ENCODE results near the gene TXNIP.

Gene TXNIP

DNA sequence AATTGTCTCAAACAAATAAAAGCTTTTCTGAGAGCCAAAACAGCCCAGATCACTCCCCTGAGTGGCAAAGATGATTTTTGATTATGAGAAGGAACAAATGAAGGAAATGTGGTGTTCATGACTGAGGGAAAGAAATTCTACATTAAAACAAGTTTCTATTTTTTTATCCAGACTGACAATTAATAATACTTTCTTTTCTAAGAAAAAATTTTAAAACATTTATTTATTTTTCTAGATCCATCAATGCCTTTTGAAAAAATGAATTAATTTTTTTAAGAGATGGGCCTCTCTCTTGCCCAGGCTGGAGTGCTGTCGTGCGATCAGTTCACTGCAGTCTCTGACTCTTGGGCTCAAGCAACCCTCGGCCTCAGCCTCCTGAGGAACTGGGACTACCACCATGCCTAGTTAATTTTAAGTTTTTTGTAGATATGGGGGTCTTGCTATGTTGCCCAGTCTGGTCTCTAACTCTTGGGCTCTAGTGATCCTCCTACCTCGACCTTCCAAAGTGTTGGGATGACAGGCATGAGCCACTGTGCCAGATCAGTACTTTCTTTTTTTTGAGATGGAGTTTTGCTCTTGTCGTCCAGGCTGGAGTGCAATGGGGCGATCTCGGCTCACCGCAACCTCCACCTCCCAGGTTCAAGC, 11.2 kb upstream of the TXNIP start:
- H3K36me3 ChIP-seq (ENCODE audit: insufficient read depth, low read length) = no peaks in the 10 kb centered on the region
- H3K79me2 ChIP-seq (ENCODE audit: control insufficient read depth, insufficient read depth, low read length, unreplicated experiment) = no peaks in the 10 kb centered on the region
- no peak overlapping the region for H3K4me3 ChIP-seq (ENCODE audit: low read depth, low read length)
- H3K4me1 ChIP-seq (ENCODE audit: control insufficient read depth, insufficient read depth, low read length, unreplicated experiment) = peaks cover 3% of the 10 kb centered on the region
- no peaks in the 10 kb centered on the region for H3K27me3 ChIP-seq (ENCODE audit: insufficient read depth, low read length)
- H2AFZ ChIP-seq (ENCODE audit: low read length, unreplicated experiment) = no peak overlapping the region
- no peak overlapping the region; the same call in 1 of the 2 replicates for H3K27ac ChIP-seq (ENCODE audit: low read depth, low read length)

DNA sequence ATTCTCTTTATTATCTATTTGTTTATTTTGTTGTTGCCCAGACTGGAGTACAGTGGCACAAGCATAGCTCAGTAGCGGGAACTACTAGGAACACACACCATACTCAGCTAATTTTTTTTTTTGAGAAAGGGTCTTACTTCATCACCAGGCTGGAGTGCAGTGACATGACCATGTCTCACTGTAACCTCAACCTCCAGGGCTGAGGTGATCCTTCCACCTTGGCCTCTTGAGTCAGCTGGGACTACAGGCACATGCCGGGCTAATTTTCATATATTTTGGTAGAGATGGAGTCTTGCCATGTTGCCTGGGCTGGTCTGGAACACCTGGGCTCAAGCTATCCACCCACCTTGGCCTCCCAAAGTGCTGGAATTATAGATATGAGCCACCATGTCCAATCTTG, 5.3 kb upstream of the TXNIP start:
- no peaks in the 10 kb centered on the region for H3K36me3 ChIP-seq (ENCODE audit: insufficient read depth, low read length)
- H3K4me1 ChIP-seq (ENCODE audit: control insufficient read depth, insufficient read depth, low read length, unreplicated experiment) = peaks cover 24% of the 10 kb centered on the region
- no peak overlapping the region for H2AFZ ChIP-seq (ENCODE audit: low read length, unreplicated experiment)
- H3K4me3 ChIP-seq (ENCODE audit: low read depth, low read length) = no peak overlapping the region
- H3K79me2 ChIP-seq (ENCODE audit: control insufficient read depth, insufficient read depth, low read length, unreplicated experiment) = peaks cover 2% of the 10 kb centered on the region
- 0 out of 2 replicates have a peak overlapping the region, but pooled peaks have one; percentile 19 for H3K27ac ChIP-seq (ENCODE audit: low read depth, low read length)
- no peaks in the 10 kb centered on the region for H3K27me3 ChIP-seq (ENCODE audit: insufficient read depth, low read length)

DNA sequence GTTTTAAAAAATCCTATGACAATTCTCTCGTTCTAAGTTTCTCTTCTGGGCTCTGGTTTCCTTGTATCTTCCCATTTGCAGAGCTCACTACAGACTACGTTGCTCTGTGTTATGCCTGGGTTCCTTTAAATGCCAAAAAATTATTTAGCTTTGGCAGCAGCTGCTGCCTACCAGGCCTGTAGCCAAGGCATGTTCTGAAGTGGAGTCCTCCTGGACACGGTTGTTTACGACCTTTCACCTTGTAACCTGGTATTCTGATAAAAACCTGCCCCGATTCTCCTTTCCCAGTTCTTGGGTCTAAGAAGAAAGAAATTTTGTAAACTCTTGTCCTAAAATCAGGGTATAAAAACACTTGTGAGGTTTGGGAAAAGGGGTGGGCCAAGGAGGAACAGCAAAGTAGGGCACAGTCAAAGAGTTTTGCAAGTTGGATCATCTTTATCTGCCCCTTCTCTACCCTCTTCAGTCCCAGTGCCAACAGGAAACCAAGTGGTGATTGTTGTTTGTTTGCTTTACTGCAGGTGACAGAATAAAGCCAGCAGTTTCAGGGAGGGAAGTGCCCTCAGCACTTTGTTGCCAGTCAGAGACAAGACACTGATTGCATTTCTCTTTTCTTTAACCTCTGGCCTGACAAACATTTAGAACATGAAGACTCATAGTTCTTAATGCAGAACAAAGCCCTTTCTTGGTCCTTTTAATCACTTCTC, 3.1 kb upstream of the TXNIP start:
- no peaks in the 10 kb centered on the region for H3K27me3 ChIP-seq (ENCODE audit: insufficient read depth, low read length)
- peaks cover 24% of the 10 kb centered on the region for H3K4me1 ChIP-seq (ENCODE audit: control insufficient read depth, insufficient read depth, low read length, unreplicated experiment)
- H2AFZ ChIP-seq (ENCODE audit: low read length, unreplicated experiment) = peak overlapping the region; percentile 79
- peak overlapping the region; percentile 27; the same call in 1 of the 2 replicates for H3K27ac ChIP-seq (ENCODE audit: low read depth, low read length)
- H3K79me2 ChIP-seq (ENCODE audit: control insufficient read depth, insufficient read depth, low read length, unreplicated experiment) = peaks cover 22% of the 10 kb centered on the region
- peak overlapping the region; percentile 11; the same call in 1 of the 2 replicates for H3K4me3 ChIP-seq (ENCODE audit: low read depth, low read length)
- H3K36me3 ChIP-seq (ENCODE audit: insufficient read depth, low read length) = peaks cover 14% of the 10 kb centered on the region

DNA sequence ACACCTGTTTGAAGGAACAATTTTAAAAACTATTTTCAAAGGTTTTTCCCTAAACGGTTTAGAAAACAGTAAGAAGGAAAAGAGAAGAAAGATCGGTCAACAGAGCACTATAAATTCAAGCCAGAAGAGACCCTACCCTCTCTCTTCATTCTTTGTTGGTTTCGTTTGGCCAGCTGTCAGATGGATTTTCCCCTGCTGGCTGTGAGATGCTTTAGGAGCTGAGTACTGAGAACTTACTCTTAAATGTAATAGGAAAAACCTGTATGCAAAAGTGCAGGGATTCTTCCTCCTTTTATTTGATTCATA, 1.3 kb upstream of the TXNIP start:
- H3K36me3 ChIP-seq (ENCODE audit: insufficient read depth, low read length) = peaks cover 32% of the 10 kb centered on the region
- H3K27ac ChIP-seq (ENCODE audit: low read depth, low read length) = peak overlapping the region; percentile 76
- H3K4me3 ChIP-seq (ENCODE audit: low read depth, low read length) = peak overlapping the region; percentile 85
- H2AFZ ChIP-seq (ENCODE audit: low read length, unreplicated experiment) = peak overlapping the region; percentile 36
- no peaks in the 10 kb centered on the region for H3K27me3 ChIP-seq (ENCODE audit: insufficient read depth, low read length)
- H3K79me2 ChIP-seq (ENCODE audit: control insufficient read depth, insufficient read depth, low read length, unreplicated experiment) = peaks cover 37% of the 10 kb centered on the region
- H3K4me1 ChIP-seq (ENCODE audit: control insufficient read depth, insufficient read depth, low read length, unreplicated experiment) = peaks cover 37% of the 10 kb centered on the region

DNA sequence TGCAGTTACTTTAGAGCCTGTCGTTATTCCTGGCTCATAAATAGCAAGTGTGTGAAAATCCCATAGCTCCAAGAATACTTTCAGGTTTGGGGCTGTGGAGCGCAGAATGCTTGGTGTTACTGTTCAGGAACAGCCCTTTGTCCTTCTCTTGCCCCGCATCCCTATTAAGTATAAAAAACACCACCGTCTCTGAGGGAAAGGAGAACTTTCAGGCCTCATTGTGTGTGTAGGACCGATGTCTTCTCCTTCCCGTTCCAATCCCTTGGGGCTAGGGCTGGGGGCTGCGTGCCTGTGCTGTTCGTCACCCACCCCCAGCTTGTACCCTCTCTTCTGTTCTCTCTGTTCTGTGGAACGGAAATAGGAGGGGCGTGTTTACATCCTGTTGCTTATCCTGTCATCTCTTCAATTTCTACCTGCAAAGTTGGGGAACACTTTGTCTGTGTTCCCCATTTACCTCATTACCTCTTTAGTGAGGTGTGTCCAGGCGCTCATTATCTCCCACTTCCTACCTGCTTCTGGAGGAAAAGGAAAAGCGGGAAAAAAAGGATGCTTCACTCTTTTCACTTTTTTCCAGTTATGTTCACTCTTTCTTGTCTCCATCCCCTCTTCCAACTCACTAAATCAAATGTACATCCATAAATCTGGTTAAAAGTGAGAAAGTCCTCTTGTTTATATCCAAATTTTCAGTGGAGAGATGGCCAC, 788 bp upstream of the TXNIP start:
- H2AFZ ChIP-seq (ENCODE audit: low read length, unreplicated experiment) = peak overlapping the region; percentile 36
- H3K79me2 ChIP-seq (ENCODE audit: control insufficient read depth, insufficient read depth, low read length, unreplicated experiment) = peaks cover 37% of the 10 kb centered on the region
- H3K36me3 ChIP-seq (ENCODE audit: insufficient read depth, low read length) = peaks cover 34% of the 10 kb centered on the region
- H3K4me3 ChIP-seq (ENCODE audit: low read depth, low read length) = peak overlapping the region; percentile 85
- no peaks in the 10 kb centered on the region for H3K27me3 ChIP-seq (ENCODE audit: insufficient read depth, low read length)
- peaks cover 40% of the 10 kb centered on the region for H3K4me1 ChIP-seq (ENCODE audit: control insufficient read depth, insufficient read depth, low read length, unreplicated experiment)
- peak overlapping the region; percentile 76 for H3K27ac ChIP-seq (ENCODE audit: low read depth, low read length)

DNA sequence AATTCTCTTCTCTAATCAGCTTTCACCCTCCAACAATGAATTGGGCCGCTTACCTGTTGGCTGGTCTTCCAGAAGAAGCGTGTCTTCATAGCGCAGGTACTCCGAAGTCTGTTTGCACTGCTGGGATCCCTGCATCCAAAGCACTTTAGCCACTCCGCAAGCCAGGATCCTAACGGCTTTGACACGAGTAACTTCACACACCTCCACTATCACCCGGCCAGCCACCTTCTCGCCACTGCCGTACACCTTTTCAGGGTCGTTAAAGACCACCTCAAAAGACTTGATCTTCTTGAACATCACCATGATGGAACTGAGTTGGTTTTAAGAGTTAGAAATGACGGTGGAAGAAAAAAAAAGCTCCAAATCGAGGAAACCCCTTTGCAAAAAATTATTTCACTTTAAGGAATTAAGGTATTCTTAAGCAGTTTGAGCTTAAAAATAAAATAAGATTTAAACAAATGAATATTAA, 381 bp downstream of the TXNIP start:
- H3K4me1 ChIP-seq (ENCODE audit: control insufficient read depth, insufficient read depth, low read length, unreplicated experiment) = peaks cover 37% of the 10 kb centered on the region
- H2AFZ ChIP-seq (ENCODE audit: low read length, unreplicated experiment) = no peak overlapping the region
- peaks cover 37% of the 10 kb centered on the region for H3K79me2 ChIP-seq (ENCODE audit: control insufficient read depth, insufficient read depth, low read length, unreplicated experiment)
- no peaks in the 10 kb centered on the region for H3K27me3 ChIP-seq (ENCODE audit: insufficient read depth, low read length)
- H3K27ac ChIP-seq (ENCODE audit: low read depth, low read length) = peak overlapping the region; percentile 48
- peaks cover 34% of the 10 kb centered on the region for H3K36me3 ChIP-seq (ENCODE audit: insufficient read depth, low read length)
- peak overlapping the region; percentile 85 for H3K4me3 ChIP-seq (ENCODE audit: low read depth, low read length)

DNA sequence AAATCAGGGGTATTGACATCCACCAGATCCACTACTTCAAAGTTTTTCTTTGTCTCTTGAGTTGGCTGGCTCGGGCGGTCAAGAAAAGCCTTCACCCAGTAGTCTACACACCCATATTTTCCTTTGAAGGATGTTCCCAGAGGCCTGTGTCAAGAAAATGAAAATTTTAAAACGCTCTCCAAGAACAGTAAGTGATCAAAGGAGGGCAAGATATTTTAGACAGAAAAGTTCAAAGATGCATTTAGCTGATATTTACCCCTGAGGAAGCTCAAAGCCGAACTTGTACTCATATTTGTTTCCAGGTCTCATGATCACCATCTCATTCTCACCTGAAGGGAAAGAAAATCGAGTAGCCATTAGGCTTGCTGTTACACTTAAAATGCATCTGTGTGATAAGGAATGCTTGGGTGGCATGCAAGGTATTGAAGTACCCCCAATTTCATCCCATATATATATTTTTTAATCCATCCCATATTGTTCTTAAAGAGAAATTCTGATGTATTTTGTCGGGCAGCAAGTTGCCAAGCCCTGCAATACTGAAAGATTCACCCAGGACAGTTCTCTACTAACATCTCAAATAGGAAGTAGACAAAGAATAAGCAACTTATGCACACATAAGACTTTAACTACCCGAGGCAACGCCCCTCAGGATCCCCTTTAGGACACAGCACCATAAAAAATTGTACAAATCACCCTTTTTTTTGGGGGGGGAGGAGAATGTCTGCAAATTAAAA, 1.1 kb downstream of the TXNIP start:
- peaks cover 37% of the 10 kb centered on the region for H3K79me2 ChIP-seq (ENCODE audit: control insufficient read depth, insufficient read depth, low read length, unreplicated experiment)
- H3K36me3 ChIP-seq (ENCODE audit: insufficient read depth, low read length) = peaks cover 34% of the 10 kb centered on the region
- H3K27me3 ChIP-seq (ENCODE audit: insufficient read depth, low read length) = no peaks in the 10 kb centered on the region
- H3K4me1 ChIP-seq (ENCODE audit: control insufficient read depth, insufficient read depth, low read length, unreplicated experiment) = peaks cover 37% of the 10 kb centered on the region
- H3K4me3 ChIP-seq (ENCODE audit: low read depth, low read length) = peak overlapping the region; percentile 85
- peak overlapping the region; percentile 48; the same call in 1 of the 2 replicates for H3K27ac ChIP-seq (ENCODE audit: low read depth, low read length)
- H2AFZ ChIP-seq (ENCODE audit: low read length, unreplicated experiment) = no peak overlapping the region

DNA sequence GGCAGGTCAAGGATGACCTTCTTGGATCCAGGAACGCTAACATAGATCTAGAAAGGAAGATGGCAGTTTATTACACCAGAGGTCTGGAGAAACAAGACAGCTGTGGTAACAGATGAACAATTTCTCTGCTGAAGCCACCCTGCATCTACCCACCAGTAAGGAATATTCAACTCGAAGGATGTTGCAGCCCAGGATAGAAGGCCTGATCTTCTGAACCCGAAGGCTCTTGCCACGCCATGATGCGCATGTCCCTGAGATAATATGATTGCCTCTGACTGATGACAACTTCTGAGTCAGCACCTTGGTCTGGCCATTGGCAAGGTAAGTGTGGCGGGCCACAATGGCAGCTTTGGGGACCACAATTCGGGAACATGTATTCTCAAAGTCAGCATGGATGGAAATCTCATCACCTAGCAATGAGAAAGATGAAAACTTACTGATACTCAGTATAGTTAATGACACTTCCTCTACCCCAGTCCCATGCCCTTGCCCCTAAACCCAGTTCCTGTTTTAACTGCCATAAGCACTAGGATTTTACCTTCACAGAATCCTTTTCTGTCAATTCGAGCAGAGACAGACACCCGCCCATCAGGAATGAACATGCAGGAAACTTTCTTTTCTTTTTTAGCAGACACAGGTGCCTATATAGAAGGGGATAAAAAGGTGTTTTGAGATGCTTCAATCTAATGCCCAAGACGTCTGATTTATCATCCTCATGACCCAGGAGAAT, 1.8 kb downstream of the TXNIP start:
- Histone ChIP-seq H3K36me3 (ENCODE audit: insufficient read depth, low read length) (peaks cover 34% of the 10 kb centered on the region), H3K27ac (ENCODE audit: low read depth, low read length) (0 out of 2 replicates have a peak overlapping the region, but pooled peaks have one; percentile 48), H3K4me3 (ENCODE audit: low read depth, low read length) (peak overlapping the region; percentile 85), H2AFZ (ENCODE audit: low read length, unreplicated experiment) (no peak overlapping the region), H3K27me3 (ENCODE audit: insufficient read depth, low read length) (no peaks in the 10 kb centered on the region), H3K79me2 (ENCODE audit: control insufficient read depth, insufficient read depth, low read length, unreplicated experiment) (peaks cover 37% of the 10 kb centered on the region), H3K4me1 (ENCODE audit: control insufficient read depth, insufficient read depth, low read length, unreplicated experiment) (peaks cover 33% of the 10 kb centered on the region)

DNA sequence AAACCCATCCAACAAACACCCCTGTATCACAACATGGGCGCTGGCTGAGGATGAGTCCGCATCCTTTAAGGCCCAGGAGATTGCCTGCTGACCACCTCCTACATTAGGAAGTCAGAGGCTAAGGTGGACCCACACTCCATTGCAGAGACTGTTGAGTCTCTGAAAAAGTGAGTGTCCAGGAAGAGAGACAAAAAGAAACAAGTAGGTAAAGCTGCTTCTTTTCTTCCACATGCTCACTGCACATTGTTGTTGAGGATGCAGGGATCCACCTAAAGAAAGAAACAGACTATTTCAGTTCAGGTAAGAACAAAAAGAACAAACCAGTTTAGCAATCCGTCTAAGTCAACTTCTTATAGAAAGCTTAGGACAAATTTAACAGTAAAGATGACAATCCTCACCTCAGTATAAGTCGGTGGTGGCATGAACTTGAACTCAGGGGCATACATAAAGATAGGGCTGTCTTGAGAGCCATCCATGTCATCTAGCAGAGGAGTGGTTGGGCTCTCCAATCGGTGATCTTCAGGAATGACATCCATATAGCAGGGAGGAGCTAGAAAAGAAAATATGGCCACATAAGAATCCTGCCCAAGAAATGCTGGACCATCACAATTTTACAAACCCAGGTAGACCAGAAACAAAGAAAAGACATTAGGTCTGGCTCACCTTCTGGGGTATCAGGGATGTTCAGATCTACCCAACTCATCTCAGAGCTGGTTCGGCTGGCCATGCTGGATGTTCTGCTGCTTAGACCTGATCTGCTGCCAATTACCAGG, 2.6 kb downstream of the TXNIP start:
- H3K36me3 ChIP-seq (ENCODE audit: insufficient read depth, low read length) = peaks cover 34% of the 10 kb centered on the region
- H3K4me1 ChIP-seq (ENCODE audit: control insufficient read depth, insufficient read depth, low read length, unreplicated experiment) = peaks cover 27% of the 10 kb centered on the region
- no peak overlapping the region for H2AFZ ChIP-seq (ENCODE audit: low read length, unreplicated experiment)
- H3K79me2 ChIP-seq (ENCODE audit: control insufficient read depth, insufficient read depth, low read length, unreplicated experiment) = peaks cover 37% of the 10 kb centered on the region
- peak overlapping the region; percentile 85 for H3K4me3 ChIP-seq (ENCODE audit: low read depth, low read length)
- peak overlapping the region; percentile 0 for H3K27ac ChIP-seq (ENCODE audit: low read depth, low read length)
- H3K27me3 ChIP-seq (ENCODE audit: insufficient read depth, low read length) = no peaks in the 10 kb centered on the region
